NCI-H345 treated with DMSO at 0.1 percent for 48 hours (cell line): Measurements from ENCODE around the gene GNG12.

ENCODE experiments used
- DNase-seq: peaks from one replicate; lab custom pipeline; 2025; ENCODE audit not compliant: unreplicated experiment; lab: John Stamatoyannopoulos, UW

Gene GNG12

GRCh38 chr1:67832737-67833601 lies at the start of gene GNG12:
TSS of gene GNG12 (minus strand) at chr1:67833467. CDS start at chr1:67707686, 125,781 bp downstream.
- no peak for DNase-seq

- no peak for DNase-seq
Observed at GRCh38 chr1:67882196-67882958, 49.1 kb upstream of the GNG12 start.

GRCh38 chr1:67880056-67880601 lies 46.9 kb upstream of the GNG12 start:
- peak; percentile 32 for DNase-seq

DNA sequence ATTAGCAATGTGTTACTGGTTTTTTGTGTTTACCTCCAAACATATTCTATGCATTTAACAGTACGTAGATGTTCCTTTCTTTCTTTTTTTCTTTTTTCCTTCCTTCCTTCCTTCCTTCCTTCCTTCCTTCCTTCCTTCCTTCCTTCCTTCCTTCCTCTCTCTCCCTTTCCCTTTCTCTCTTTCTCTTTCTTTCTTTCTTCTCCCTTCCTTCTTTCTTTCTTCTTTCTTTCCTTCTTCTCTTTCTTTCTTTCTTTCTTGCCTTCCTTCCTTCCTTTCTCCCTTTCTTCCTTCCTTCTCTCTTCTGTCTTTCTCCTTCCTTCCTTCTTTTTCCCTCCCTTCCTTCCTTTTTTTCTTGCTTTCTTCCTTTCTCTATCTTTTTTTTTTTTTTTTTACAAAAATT lies 46.2 kb upstream of the GNG12 start:
- no peak for DNase-seq

- DNase-seq: no peak
Observed at GRCh38 chr1:67874501-67875111, 41.3 kb upstream of the GNG12 start.

GRCh38 chr1:67869233-67869632 lies 36.0 kb upstream of the GNG12 start:
- no peak for DNase-seq

GRCh38 chr1:67863637-67864036 lies 30.4 kb upstream of the GNG12 start:
- DNase-seq: no peak

GRCh38 chr1:67862685-67863084 lies 29.4 kb upstream of the GNG12 start:
- DNase-seq: no peak

GRCh38 chr1:67861856-67862516 lies 28.7 kb upstream of the GNG12 start:
- no peak for DNase-seq

DNA sequence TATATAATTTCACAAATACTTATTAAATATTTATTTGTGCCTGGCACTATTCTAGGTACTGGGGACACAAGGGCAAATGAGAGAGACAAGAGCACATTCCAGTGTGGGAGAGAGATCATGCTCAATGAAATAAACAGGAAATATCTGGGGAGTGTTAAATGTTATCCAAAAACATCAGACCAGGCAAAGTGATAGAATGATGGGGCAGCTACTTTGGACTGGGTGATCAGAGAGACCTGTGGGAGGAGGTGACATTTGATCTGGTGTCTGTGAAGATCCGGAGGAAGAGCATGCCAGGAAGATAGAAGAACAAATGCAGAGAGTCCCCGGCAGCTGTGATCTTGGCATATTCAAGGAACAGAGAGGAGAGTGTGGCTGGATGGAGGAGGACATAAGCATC lies 27.5 kb upstream of the GNG12 start:
- DNase-seq: no peak

DNA sequence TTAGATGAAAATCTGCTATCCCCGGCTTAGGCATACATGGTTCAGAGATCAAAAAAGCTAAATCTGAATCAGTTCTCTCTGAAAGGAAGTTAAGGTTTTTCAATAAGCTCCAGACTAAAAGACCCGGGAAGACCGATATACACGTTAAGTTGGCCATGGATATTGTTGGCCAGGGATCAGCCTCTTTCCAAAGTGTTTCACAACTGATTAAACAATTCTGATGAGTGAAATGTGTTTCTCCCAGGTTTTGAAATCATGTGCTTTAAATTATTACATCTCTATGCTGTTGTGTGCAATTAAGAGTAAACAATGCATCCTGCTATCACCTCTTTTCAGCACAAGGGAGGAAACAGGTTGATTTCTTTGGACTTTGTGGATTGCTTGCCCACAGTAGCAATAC lies 23.7 kb upstream of the GNG12 start:
- no peak for DNase-seq

DNA sequence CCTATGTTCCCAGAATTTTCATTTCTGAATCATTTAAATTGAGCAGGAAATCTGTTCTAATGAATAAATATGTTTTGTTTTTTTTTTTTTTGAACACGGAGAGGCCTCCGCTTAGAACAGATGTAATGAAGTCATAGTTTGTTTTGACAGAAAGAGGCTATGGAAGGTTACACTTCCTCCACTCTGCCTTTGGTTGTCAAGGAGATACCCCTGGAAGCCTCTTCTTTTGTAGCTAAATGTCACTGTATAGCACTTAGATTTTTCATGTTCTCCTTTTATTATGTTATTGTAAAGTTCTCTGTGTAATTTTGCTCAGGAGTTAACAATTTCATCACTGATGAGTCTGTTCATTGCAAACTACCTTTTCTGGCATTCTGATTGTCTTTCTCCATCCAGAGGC lies 22.7 kb upstream of the GNG12 start:
- DNase-seq: no peak

- DNase-seq: no peak
Observed at GRCh38 chr1:67855444-67855843, 22.2 kb upstream of the GNG12 start.

DNA sequence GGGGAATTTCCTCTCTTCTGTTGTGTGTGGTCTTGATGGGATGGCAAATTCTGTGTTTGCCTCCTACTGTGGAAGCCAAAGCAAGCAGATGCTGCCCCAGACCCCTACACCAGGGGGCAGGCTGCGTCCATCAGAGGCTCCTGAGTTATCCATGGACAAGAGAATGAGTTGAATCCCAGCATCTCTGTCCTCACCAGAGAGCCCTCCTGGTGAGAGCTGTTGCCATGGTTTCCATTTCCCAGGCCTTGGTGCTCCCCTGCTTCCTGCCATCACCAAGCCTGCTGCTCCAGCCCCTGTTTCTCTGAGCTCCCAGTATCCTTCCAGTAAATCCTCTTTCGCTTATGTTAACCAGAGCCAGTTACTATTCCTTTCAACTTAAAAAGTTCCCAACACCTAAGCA lies 20.4 kb upstream of the GNG12 start:
- peak; percentile 36 for DNase-seq

- no peak for DNase-seq
Observed at GRCh38 chr1:67851800-67852199, 18.5 kb upstream of the GNG12 start.

DNA sequence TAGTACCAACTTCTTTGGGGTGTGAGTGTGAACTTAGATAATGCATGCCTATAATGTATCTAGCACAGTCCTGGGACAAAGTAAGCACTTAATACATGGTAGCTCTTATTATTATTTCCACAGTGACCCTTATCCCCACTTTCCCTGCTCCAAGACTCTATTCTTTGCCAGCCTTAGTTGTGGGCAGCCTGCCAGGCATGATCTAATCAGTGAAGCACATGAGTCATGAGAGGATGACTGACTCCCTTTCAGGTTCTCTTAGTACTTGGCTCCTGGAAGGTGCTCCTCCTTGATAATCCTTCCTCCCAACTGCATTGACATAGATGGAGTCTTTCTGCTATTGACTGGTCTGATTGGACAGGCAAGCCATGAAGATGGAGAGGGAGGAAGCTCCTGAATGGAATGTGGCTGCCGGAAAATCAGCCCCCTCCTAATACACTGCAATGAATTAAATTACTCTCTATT lies 17.4 kb upstream of the GNG12 start:
- DNase-seq: peak; percentile 26

DNA sequence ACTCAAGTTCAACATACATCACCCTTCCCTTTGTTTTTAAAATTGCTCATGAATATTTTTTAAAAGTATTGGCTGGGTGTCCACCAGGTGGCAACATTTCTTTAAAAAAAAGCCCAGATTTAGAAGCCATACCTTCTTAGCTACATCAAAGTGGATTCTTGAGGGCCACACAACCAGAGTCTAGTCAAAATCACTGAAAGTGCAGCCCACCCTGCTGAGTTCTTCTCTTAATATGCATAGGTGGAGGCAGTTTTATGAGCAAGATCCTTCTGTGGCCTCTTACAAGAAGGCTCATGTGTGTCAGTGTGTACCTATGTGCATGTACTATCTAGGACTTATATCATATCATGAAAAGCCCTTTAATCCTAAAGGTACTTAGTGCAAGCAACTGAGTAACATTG lies 16.9 kb upstream of the GNG12 start:
- DNase-seq: peak; percentile 41

GRCh38 chr1:67847466-67847865 lies 14.2 kb upstream of the GNG12 start:
- no peak for DNase-seq

DNA sequence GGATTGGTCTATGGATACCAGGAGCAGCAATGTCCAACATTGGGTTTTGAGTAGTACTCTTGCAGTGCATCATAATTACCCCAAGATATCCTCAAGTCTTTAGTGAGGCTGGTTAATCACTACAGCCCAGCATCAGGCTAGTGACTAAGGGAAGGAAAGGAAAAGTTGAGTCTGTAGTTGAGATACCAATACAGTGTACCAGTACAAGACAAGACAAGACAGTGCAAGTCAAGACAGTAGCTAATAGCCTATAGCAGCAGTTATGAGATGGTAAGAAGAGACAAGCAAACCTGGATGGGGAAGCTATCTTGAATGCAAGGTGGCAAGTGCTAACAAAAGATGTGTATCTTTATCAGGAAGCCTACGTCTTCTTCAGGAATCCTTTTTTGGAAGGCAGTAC lies 13.3 kb upstream of the GNG12 start:
- no peak for DNase-seq

DNA sequence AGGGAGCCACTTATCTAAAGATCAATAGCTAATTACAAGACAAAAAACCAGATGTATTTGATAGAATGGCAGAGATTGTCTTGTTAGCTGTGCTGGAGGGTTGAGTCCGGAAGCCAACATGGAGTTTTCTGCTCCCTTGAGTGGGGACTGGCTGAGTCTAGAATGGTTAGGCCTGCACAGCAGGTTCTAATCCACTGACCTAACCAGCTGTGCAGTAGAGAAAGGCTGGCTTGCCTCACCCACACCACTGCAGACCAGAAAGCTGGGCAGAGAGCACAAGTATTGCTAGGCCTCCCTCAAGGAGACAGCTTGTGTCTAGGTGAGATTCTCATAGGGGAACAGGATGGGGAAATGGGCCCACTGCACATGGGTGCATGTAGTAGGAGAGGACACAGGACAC lies 11.7 kb upstream of the GNG12 start:
- DNase-seq: no peak

- DNase-seq: no peak
Observed at GRCh38 chr1:67843746-67844145, 10.5 kb upstream of the GNG12 start.
